ENCODE measurements around the gene CFAP410.

DNA sequence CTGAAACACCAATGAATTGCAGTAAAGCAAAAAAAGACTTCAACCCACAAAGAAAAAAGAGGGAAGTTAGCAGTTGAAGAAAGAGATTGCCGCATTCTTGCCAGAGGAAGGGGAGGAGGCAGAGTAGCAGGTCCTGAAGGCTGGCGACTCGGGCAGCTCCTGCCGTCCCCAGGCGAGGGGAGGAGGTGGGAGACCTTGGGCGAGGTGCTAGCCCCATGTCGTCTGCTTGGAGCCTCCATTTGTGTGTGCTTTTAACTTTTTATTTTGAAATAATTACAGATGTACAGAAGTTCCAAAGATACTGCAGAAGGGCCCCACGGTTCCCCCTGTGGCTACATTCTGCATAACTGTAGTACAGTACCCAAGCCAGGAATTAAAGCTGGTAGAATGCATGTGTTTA lies 21.0 kb upstream of the CFAP410 start:
- TF ChIP-seq, protein P1, sequence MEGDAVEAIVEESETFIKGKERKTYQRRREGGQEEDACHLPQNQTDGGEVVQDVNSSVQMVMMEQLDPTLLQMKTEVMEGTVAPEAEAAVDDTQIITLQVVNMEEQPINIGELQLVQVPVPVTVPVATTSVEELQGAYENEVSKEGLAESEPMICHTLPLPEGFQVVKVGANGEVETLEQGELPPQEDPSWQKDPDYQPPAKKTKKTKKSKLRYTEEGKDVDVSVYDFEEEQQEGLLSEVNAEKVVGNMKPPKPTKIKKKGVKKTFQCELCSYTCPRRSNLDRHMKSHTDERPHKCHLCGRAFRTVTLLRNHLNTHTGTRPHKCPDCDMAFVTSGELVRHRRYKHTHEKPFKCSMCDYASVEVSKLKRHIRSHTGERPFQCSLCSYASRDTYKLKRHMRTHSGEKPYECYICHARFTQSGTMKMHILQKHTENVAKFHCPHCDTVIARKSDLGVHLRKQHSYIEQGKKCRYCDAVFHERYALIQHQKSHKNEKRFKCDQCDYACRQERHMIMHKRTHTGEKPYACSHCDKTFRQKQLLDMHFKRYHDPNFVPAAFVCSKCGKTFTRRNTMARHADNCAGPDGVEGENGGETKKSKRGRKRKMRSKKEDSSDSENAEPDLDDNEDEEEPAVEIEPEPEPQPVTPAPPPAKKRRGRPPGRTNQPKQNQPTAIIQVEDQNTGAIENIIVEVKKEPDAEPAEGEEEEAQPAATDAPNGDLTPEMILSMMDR (IDR thresholded peaks at IDR 0.05; ENCODE audit: low read length) = no peak
- TF ChIP-seq EZH2 (IDR thresholded peaks at IDR 0.05; ENCODE audit: borderline replicate concordance, low read length) = no peak
